ENCODE results near the gene HNMT.

The HNMT gene

DNA sequence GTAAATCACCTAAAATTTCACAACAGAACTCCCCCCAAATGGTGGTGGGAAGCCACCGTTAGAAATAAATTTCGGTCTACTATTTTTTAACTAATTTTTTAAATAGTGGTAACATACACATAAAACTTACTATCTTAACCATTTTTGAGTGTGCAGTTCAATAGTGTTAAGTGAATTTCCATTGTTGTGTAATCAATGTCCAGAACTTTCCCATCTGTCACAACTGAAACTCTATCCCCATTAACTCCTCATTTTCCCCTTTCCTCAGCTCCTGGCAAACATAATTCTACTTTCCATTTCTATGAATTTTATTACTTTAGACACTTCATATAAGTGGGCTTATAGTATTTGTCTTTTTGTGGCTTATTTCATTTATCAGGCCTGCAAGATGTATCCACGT is 34.1 kb upstream of the HNMT start:
- TF ChIP-seq, protein P1, sequence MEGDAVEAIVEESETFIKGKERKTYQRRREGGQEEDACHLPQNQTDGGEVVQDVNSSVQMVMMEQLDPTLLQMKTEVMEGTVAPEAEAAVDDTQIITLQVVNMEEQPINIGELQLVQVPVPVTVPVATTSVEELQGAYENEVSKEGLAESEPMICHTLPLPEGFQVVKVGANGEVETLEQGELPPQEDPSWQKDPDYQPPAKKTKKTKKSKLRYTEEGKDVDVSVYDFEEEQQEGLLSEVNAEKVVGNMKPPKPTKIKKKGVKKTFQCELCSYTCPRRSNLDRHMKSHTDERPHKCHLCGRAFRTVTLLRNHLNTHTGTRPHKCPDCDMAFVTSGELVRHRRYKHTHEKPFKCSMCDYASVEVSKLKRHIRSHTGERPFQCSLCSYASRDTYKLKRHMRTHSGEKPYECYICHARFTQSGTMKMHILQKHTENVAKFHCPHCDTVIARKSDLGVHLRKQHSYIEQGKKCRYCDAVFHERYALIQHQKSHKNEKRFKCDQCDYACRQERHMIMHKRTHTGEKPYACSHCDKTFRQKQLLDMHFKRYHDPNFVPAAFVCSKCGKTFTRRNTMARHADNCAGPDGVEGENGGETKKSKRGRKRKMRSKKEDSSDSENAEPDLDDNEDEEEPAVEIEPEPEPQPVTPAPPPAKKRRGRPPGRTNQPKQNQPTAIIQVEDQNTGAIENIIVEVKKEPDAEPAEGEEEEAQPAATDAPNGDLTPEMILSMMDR (conservative IDR thresholded peaks at IDR 0.05; ENCODE audit: low read depth, low read length), result no peak
- H3K4me1 ChIP-seq (ENCODE audit: low read depth, poor library complexity, severe bottlenecking), result no peaks in the 10 kb centered on the region
- H3K4me2 ChIP-seq, result no peak overlapping the region
- H3K4me3 ChIP-seq (IDR thresholded peaks at IDR 0.05; ENCODE audit: insufficient read depth, low read depth, low read length), result no peak overlapping the region
- H2AFZ ChIP-seq (ENCODE audit: low read depth), result no peak overlapping the region
- no peaks in the 10 kb centered on the region for H3K36me3 ChIP-seq (ENCODE audit: insufficient read depth)
- no peaks in the 10 kb centered on the region for H3K79me2 ChIP-seq (ENCODE audit: insufficient read depth, low read depth)
- no peak overlapping the region for H3K9ac ChIP-seq
- no peaks in the 10 kb centered on the region for H3K27me3 ChIP-seq (ENCODE audit: insufficient read depth, low read depth)
- no peaks in the 10 kb centered on the region for H4K20me1 ChIP-seq (ENCODE audit: insufficient read depth)
- H3K27ac ChIP-seq, result no peak overlapping the region

DNA sequence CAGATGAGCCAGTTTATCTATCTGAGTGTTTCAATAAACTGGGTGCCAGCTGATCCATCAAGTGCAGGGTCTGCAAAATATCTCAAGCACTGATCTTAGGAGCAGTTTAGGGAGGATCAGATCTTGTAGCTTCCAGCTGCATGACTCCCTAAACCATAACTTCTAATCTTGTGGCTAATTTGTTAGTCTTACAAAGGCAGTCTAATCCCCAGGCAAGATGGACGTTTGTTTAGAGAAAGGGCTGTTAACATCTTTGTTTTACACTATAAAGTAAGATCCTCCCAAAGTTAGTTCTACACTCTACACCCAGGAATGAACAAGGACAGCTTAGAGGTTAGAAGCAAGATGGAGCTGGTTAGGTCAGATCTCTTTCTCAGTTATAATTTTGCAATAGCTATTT is 28.7 kb upstream of the HNMT start:
- Histone ChIP-seq H3K4me3 (IDR thresholded peaks at IDR 0.05; ENCODE audit: insufficient read depth, low read depth, low read length) (no peak overlapping the region), H4K20me1 (ENCODE audit: insufficient read depth) (no peaks in the 10 kb centered on the region)

GRCh38 chr2:137937246-137937645 is 27.0 kb upstream of the HNMT start:
- Histone ChIP-seq H3K4me3 (IDR thresholded peaks at IDR 0.05; ENCODE audit: insufficient read depth, low read depth, low read length) (no peak overlapping the region), H3K9ac (no peak overlapping the region), H2AFZ (ENCODE audit: low read depth) (no peak overlapping the region), H3K27ac (no peak overlapping the region), H4K20me1 (ENCODE audit: insufficient read depth) (no peaks in the 10 kb centered on the region), H3K27me3 (ENCODE audit: insufficient read depth, low read depth) (no peaks in the 10 kb centered on the region), H3K36me3 (ENCODE audit: insufficient read depth) (no peaks in the 10 kb centered on the region), H3K79me2 (ENCODE audit: insufficient read depth, low read depth) (no peaks in the 10 kb centered on the region), H3K4me2 (no peak overlapping the region), H3K4me1 (ENCODE audit: low read depth, poor library complexity, severe bottlenecking) (no peaks in the 10 kb centered on the region)
- TF ChIP-seq, protein P1 (conservative IDR thresholded peaks at IDR 0.05; ENCODE audit: low read depth, low read length), result no peak

More for the DNA sequence above, 28.7 kb upstream of the HNMT start:
- H3K9ac ChIP-seq, result no peak overlapping the region
- no peaks in the 10 kb centered on the region for H3K79me2 ChIP-seq (ENCODE audit: insufficient read depth, low read depth)
- H3K27ac ChIP-seq, result no peak overlapping the region
- H2AFZ ChIP-seq (ENCODE audit: low read depth), result no peak overlapping the region
- no peaks in the 10 kb centered on the region for H3K27me3 ChIP-seq (ENCODE audit: insufficient read depth, low read depth)
- TF ChIP-seq, protein P1 (conservative IDR thresholded peaks at IDR 0.05; ENCODE audit: low read depth, low read length), result no peak
- H3K4me1 ChIP-seq (ENCODE audit: low read depth, poor library complexity, severe bottlenecking), result no peaks in the 10 kb centered on the region
- no peak overlapping the region for H3K4me2 ChIP-seq
- no peaks in the 10 kb centered on the region for H3K36me3 ChIP-seq (ENCODE audit: insufficient read depth)

- TF ChIP-seq, protein P1 (conservative IDR thresholded peaks at IDR 0.05; ENCODE audit: low read depth, low read length), result no peak
- H2AFZ ChIP-seq (ENCODE audit: low read depth), result no peak overlapping the region
- H3K27ac ChIP-seq, result no peak overlapping the region
- no peaks in the 10 kb centered on the region for H3K79me2 ChIP-seq (ENCODE audit: insufficient read depth, low read depth)
- no peak overlapping the region for H3K4me3 ChIP-seq (IDR thresholded peaks at IDR 0.05; ENCODE audit: insufficient read depth, low read depth, low read length)
- no peaks in the 10 kb centered on the region for H3K4me1 ChIP-seq (ENCODE audit: low read depth, poor library complexity, severe bottlenecking)
- H3K27me3 ChIP-seq (ENCODE audit: insufficient read depth, low read depth), result no peaks in the 10 kb centered on the region
- no peaks in the 10 kb centered on the region for H3K36me3 ChIP-seq (ENCODE audit: insufficient read depth)
- no peaks in the 10 kb centered on the region for H4K20me1 ChIP-seq (ENCODE audit: insufficient read depth)
- H3K4me2 ChIP-seq, result no peak overlapping the region
- no peak overlapping the region for H3K9ac ChIP-seq
Measured at GRCh38 chr2:137937778-137938177, 26.5 kb upstream of the HNMT start.

All from KMS-11 (cell line).